Measurements from ENCODE around the gene VOPP1. TPM values are rescaled to one million over a fixed set of nuclear protein-coding genes. Genes with fewer than 3 reads are reported as not detected.

Gene VOPP1
- polyA plus RNA-seq, 4 donors, result 54.1 to 66.7 (median 61.4) TPM

DNA sequence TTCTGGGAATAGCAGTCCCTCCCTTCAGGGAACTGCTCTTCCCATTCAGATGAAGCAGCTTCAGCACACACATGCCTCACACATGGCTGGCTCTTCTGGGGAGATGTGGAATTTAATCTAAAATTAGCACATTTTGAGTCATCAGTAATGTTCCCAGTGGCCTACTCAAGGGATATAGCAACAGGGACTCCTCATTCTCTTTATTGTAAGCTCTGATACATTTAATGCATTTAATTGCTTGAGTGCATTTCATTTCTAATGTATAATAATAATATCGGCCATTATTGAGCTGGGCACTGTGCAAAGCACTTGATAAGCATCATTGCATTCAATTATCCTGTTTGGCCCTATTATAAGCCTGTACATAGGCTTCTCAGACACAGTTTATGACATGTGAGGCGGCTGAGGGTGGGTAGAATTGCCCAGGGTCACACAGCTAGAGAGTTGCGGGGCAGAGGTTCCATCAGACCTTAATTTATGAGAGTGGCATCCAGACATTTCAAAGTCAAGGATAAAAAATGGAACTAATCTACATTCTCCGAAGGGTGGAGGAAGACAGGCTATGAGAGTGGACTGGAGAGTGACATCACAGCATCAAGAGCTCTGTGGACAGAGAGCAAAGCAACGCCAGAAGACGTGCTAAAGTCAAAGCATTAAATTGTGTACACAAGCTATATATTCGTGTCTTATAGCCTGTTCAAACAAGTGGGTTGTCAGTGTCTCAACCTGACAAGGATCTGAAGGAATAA lies 130.4 kb downstream of the VOPP1 start:
- no peak for DNase-seq (ENCODE audit: low read depth in 4 of 4, low spot score in 2 of 4)

DNA sequence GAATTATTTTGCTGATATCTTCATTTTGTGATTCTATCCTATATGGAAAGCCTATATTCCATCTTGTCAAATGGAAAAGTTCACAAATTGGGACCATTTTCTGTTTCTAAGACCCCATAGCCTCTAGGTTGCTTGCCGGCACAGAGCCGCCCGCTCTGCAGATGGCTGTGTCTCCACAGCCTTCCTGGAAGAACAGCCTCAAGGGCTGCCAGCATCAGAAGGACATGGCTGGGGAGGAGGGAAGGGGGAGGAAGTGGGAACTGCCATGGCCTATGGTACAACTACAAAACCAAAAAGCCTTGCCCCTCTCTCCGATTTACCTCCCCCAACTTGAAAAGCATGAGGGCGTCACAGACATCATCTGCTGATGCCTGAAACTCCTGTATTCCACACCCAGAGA lies 131.3 kb downstream of the VOPP1 start:
- DNase-seq (ENCODE audit: low read depth in 4 of 4, low spot score in 2 of 4), result no peak

DNA sequence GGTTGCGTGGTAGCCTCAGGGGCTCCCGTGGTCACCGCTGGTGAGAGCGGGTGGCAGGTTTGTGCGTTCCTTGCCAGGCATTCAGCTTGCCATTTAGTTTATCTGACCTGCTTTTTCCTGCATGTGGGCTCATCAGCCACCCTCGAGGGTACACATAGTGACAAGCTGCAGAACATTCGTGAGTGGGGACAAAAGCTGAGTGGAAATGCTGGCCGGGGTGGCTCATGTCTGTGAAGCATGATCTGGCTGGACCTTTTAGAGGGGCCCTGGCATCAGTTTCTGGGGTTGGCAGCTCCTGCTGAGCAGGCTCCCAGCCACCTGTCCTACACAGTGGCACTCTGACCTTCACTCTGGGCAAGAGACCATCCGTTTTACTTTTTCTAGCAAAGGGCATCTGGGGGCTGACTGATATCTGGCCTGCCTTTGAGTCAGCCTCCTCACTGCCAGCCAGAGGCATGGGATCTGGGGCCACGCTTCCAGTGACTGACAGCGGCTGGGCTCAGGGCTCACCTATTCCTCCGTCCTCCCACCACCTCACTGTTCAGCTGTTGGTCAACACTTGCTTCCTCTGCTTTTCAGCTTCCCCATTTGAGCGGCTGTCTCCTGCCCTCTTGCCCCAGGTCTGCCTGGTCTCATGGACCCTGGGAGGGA lies 132.1 kb downstream of the VOPP1 start:
- no peak for DNase-seq (ENCODE audit: low read depth in 4 of 4, low spot score in 2 of 4)

- DNase-seq (ENCODE audit: low read depth in 4 of 4, low spot score in 2 of 4), result no peak
Measured at GRCh38 chr7:55439627-55440026, 132.7 kb downstream of the VOPP1 start.

GRCh38 chr7:55438757-55439525 lies 133.4 kb downstream of the VOPP1 start:
- no peak for DNase-seq (ENCODE audit: low read depth in 4 of 4, low spot score in 2 of 4)

GRCh38 chr7:55438085-55438756 lies 134.1 kb downstream of the VOPP1 start:
- no peak for DNase-seq (ENCODE audit: low read depth in 4 of 4, low spot score in 2 of 4)

- no peak for DNase-seq (ENCODE audit: low read depth in 4 of 4, low spot score in 2 of 4)
Measured at GRCh38 chr7:55437375-55437774, 134.9 kb downstream of the VOPP1 start.

- DNase-seq (ENCODE audit: low read depth in 4 of 4, low spot score in 2 of 4), result no peak
Measured at GRCh38 chr7:55436457-55436856, 135.8 kb downstream of the VOPP1 start.

DNA sequence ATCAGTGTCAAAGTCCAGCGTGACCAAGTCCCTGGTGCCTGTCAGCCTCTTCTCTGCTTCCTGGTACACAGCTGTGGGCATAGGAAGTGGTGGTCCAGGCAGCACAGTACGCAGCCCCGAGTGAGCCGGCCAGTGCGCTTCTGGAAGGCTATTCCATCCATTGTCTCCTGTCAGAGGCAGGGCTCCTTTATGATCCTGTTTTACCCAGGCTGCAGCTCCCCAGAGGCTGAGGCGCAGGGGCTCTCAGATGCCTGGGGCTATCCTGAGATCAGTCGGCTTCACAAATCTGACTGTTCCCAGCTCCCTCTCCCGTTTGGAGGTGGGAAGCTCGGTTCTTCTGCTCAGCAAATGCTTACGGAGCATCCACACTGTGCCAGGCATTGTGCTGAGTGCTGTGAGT lies 136.8 kb downstream of the VOPP1 start:
- DNase-seq (ENCODE audit: low read depth in 4 of 4, low spot score in 2 of 4), result no peak

DNA sequence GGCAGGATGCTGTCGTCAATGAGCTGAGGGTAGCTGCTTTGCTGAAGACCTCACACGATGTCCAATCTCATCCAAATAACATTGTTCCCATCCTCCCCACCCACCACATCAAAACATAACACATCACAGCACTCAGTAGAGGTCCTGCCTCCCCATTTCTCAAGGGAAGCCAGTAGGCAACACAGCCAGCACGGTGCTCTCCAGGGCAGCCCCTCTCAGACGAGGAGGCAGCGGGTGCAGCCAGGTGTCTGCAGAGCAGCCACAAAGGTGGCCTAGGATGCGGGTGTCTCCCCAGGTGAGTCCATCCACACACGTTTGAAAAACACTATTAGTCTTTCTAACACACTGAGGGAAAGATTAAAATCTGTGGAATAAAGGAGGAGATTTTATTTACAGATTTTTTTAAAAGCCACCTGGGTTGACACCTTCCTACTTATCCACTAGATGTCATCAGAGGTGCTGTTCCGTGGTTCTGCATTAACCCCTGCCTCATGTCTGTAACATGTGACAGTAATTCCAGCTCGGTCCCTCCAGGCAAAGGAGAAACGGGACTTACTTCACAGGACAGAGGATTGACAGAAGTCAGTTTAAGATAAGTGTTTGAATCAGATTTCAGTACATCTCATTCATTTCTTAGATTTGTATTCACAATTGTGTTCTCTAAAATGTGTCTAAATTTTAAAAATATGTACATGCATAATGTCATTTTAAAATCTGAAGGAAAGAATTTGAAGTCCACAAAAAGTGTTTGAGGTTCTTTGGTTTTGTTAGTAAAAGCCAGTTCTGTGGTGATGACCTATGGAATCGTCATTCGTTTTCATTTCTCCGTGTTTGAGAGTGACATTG lies 139.1 kb downstream of the VOPP1 start:
- no peak for DNase-seq (ENCODE audit: low read depth in 4 of 4, low spot score in 2 of 4)

DNA sequence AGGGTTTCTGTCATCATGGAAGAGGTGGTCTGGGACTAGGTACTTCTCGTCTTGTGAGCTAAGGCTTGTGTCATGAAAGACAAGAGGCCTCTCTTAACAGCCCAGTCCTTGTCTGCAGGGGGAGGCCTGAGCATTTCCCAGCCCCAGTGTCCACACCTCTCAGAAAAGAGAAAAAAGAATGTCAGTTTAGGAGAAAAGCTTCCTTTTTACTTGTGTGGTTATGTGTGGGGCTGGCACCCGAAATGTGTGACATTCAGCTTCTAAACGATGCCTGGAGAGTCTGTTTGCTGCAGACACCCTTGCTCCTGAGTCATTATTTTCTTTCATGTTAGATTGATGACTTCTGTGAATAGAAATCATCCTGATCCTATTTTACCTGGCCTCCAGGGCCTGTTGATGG lies 139.8 kb downstream of the VOPP1 start:
- DNase-seq (ENCODE audit: low read depth in 4 of 4, low spot score in 2 of 4), result no peak

GRCh38 chr7:55431898-55432297 lies 140.4 kb downstream of the VOPP1 start:
- DNase-seq (ENCODE audit: low read depth in 4 of 4, low spot score in 2 of 4), result no peak

GRCh38 chr7:55429835-55430499 lies 142.3 kb downstream of the VOPP1 start:
- no peak for DNase-seq (ENCODE audit: low read depth in 4 of 4, low spot score in 2 of 4)

GRCh38 chr7:55427800-55428199 lies 144.5 kb downstream of the VOPP1 start:
- no peak for DNase-seq (ENCODE audit: low read depth in 4 of 4, low spot score in 2 of 4)

- no peak for DNase-seq (ENCODE audit: low read depth in 4 of 4, low spot score in 2 of 4)
Measured at GRCh38 chr7:55427342-55427741, 145.0 kb downstream of the VOPP1 start.

- no peak for DNase-seq (ENCODE audit: low read depth in 4 of 4, low spot score in 2 of 4)
Measured at GRCh38 chr7:55426676-55427075, 145.6 kb downstream of the VOPP1 start.

GRCh38 chr7:55425141-55425752 lies 147.1 kb downstream of the VOPP1 start:
- no peak for DNase-seq (ENCODE audit: low read depth in 4 of 4, low spot score in 2 of 4)

- no peak for DNase-seq (ENCODE audit: low read depth in 4 of 4, low spot score in 2 of 4)
Measured at GRCh38 chr7:55423891-55424290, 148.4 kb downstream of the VOPP1 start.

DNA sequence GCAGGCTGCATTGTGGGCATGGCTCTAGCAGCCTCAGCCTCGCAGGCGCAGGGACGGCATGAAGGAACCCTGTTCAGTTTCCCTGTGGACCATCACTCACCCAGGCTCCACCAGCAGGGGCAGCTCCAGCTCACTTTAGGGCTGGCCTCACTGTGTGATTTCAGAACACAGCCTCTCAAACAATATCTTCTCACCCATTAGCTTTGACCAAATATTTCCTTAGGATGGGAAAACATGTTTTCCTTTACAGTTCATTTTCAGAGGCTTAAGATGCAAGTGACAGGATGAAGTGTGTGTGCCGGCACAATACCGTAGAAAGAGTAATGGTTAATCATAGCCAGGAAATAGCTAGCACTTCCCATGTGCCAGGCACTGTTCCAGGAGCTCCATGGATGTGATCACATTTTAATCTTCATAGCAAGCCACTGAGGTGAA lies 149.0 kb downstream of the VOPP1 start:
- no peak for DNase-seq (ENCODE audit: low read depth in 4 of 4, low spot score in 2 of 4)
